Inflammatory macrophage treated with lipopolysaccharide for 4 hours (primary cell): Measurements from ENCODE around the gene USP24.
"Not testable (repeated sequence)": the region's sequence is repeated elsewhere in the genome, so short reads cannot be mapped to it uniquely, and the experiment has no call there.

Source experiments
- DNase-seq: peaks from one replicate; pipeline ENCODE4 v3.0.0-alpha.2; 2020

Gene USP24

GRCh38 chr1:55231745-55232144 is 16.6 kb upstream of the USP24 start:
- DNase-seq: no peak

DNA sequence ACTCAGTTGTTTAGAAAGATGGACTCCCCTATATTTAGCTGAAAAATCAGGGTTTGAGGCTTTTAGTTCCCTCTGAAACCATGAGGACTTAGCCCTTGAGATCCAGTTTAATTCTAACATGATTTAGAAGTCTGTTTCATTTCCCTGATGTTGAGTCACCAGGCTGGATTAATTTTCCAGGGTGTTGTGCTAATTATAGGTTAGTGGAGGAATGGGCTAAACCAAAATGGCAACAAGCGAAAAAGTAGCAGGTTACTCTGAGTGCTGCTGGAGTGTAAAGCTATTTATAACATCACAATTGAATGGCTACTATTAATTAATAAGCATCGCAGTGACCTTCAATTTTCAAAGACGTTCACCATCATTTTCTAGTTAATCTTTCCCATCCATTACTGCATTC is 15.5 kb upstream of the USP24 start:
- DNase-seq: no peak

DNA sequence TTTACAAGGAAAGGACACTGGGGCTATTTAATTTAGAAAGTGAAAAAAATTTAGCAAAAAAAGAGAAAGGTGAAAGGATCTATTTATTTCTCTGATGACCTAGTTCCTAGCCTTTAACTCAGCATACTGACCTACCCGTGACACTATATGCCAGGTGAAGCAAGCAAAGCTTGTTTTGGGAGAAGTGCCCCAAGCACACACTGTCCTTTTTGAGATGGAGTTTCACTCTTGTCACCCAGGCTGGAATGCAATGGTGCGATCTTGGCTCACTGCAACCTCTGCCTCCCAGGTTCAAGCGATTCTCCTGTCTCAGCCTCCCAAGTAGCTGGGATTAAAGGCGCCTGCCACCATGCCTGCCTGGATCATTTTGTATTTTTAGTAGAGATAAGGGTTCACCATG is 14.6 kb upstream of the USP24 start:
- not testable (repeated sequence) for DNase-seq

DNA sequence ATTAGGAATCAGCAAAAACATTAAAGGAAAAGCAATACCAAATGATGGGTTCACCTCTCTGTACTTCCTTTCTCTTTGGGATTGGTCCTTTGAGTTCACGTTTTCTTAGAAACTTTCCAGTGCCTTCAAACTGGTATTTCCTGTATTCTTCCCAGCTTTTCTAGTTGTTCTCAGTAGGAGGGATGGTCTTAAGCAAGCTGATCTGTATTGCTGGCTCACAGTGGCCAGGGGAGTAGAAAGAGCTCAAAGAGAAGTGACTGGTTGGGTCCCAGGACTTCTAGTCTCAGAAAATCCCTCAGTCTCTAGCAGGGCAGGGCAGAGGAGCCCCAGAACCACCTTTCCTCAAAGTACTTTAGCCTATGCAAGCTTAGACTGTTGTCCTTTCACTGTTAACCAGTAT is 10.1 kb upstream of the USP24 start:
- no peak for DNase-seq

GRCh38 chr1:55224729-55225128 is 9.6 kb upstream of the USP24 start:
- no peak for DNase-seq

- no peak for DNase-seq
Measured at GRCh38 chr1:55222152-55222551, 7.0 kb upstream of the USP24 start.

GRCh38 chr1:55217226-55217986 is 2.2 kb upstream of the USP24 start:
- DNase-seq: peak; percentile 70

- no peak for DNase-seq
Measured at GRCh38 chr1:55216096-55216495, 932 bp upstream of the USP24 start.

DNA sequence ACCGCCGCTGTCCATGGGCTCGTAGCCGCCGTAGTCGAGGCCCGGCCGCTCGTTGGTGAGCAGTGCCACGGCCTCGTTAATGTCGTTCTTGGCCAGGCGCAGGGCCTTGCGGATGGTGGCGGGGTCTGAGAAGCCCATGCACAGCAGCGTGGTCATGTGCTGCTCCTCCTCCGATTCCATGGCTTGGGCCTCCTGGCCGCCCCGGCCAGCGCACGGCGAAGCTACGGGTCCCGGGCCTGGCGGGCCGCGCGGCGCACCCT is 300 bp downstream of the USP24 start:
- DNase-seq: no peak

DNA sequence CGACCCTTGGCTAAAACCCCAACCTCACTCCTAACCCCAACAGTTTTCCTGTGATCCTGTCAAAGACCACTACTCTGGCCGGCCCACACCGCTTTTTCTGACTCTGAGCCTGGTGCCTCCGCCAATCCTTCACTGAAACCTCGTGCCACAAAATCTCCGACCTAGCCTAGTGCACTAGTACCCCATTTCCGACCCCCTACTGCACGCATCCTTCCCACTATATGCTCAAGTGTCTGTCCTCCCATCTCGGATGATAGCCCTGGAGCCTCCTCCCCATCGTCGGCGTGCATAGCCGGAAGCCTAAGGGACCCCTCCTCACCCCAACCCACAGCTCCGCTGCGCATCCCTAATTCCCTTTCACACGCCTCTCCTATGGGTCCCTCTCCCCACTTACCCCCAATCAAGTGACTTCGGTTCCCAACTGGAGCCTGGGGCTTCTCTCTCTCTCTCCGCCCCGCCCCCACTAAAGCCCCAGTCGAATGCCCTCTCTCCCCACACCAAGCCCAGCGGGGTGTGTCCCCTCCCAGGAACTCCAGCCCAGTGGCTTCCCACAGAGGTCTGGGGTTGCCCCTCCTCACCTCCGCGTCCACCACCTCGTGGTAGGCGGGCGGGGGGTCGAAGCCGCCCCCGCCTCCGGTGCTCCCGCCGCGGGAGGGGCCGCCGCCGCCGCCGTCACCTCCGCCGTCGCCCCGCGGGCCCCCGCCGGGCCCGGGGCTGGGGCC is 791 bp downstream of the USP24 start:
- no peak for DNase-seq

- no peak for DNase-seq
Measured at GRCh38 chr1:55213885-55214211, 1.3 kb downstream of the USP24 start.

- DNase-seq: no peak
Measured at GRCh38 chr1:55213151-55213884, 1.8 kb downstream of the USP24 start.

DNA sequence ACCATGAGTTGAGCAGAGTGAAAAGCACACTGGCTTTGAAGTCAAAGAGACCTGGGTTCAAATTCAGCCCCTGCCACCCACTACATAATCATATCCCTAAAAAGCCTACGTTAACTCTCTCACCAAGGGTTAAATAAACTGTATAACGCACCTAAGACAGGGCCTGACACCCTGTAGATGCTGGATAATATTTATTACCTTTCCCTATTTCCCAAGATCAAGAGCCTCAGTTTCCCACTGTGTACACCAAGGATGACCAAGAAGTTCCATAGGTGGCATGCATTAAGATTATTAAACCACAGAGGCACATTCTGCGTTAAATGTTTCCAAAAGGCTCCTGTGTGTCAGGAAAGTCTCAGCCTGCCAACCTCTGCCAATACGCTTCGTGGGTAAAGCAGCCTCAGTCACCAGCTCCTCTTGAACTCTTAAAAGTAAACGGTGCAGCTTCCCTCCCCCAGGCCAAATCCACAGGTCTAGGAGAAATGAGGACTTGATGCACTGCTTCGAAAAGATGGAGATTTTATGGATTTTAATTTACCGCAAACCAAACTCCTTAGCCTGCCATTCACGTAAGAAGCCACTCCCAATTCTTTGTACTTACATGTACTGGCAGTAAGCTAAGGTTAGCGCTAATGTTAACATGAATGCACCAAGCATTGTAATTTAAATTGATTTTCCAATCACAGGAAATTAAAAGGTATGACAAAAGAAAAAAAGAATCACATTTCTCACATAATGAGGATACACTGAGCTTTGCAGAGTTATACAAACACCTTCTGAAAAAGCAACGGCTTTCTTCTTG is 2.6 kb downstream of the USP24 start:
- no peak for DNase-seq

- DNase-seq: peak; percentile 36
Measured at GRCh38 chr1:55211863-55212262, 3.3 kb downstream of the USP24 start.

DNA sequence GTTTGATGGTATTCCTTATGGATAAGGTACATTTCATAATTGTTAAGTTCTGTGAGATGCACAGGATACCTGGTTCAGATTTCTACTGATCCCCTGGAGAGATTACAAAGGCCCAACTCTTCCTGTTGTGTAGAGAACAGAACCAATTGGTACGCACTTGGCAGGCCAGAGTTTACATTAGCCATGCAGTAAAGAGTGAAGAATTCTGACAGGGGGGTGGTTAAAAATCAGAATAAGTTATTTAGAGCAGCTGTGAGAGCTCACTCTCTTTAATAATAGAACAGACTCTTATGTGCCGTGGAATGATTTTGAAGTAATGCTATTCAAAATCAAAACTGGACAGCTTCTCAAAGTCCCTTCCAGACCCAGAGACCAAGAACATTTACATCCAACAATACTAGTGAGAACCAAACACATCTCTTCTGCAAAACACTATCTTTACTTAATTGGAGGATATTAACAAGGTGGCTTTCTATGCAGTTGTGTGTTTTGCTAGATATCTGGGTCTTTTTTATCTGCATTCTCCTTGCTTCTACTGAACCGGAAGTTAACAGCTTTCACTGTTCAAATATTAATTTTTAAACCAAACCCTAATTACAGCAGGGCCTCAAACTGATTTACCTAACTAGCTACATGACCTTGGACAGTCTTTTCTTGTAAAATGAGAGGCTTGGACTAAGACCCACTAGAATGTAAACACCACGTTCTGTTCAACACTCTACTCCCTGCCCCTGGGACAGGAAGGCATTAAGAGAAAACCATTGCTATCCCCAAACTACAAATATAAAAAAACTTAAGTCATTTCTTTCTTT is 4.0 kb downstream of the USP24 start:
- no peak for DNase-seq

DNA sequence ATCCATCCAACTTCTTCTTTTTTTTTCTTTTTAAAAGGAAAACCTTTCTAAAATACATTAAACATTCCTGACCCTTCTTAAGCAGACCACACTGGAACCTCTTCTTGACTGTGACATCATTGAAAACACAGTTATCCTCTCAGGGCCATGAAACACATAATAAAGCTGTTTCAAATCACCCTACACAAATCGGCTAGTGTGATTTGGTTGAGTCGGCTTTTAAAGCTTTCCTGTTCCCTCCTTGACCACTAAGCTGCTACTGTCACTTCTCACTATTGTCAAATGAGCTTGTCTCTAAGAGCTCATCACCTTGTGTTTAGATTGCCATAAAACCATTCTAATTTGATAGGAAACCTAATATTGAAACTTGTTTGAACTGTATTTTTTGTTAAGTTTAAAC is 5.9 kb downstream of the USP24 start:
- no peak for DNase-seq

DNA sequence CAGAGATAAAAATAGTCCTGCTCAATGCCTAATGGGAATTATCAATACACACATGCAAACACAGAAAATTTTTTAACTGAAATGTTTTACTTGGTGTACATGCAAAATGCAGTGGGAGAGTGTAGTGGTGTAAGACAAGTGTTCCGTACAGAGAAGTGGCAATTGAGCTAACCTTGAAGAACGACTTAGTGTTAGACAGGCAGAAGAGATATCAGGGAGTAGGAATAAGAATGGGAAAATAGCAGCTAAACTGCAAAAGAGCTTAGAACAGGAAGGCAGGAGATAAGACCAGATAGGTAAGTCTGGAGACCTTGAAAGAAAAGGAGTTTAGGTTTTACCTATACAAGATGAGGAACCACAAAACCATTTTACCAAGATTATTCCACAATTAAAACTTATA is 9.0 kb downstream of the USP24 start:
- DNase-seq: no peak

GRCh38 chr1:55204997-55205396 is 10.2 kb downstream of the USP24 start:
- peak; percentile 66 for DNase-seq

GRCh38 chr1:55203064-55203463 is 12.1 kb downstream of the USP24 start:
- no peak for DNase-seq

- no peak for DNase-seq
Measured at GRCh38 chr1:55200667-55201066, 14.5 kb downstream of the USP24 start.

DNA sequence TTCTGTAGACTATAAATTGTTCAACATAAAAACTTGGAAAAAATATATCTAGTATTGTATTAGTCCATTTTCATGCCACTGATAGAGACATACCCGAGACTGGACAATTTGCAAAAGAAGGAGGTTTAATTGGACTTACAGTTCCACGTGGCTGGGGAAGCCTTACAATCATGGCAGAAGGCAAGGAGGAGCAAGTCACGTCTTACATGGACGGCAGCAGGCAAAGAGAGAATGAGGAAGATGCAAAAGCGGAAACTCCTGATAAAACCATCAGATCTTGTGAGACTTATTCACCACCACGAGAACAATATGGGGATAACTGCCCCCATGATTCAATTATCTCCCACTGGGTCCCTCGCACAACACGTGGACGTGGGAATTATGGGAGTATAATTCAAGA is 15.4 kb downstream of the USP24 start:
- DNase-seq: not testable (repeated sequence)

DNA sequence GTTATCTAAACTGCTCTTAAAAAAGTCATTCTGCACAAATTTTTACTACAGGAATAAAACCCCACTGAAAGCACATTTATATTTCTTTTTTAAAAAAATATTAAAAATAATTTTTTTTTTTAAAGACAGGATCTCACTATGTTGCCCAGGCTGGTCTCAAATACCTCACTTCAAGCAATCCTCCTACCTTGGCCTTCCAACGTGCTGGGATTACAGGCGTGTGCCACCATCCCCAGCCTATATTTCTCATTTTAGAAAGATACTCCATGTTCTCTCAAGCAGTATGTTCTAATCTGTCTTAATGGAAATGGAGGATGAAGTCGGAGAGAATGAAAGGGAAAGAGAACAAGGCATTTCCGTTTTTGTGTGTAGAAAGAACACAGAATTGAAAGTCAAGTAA is 17.1 kb downstream of the USP24 start:
- no peak for DNase-seq

- DNase-seq: no peak
Measured at GRCh38 chr1:55197099-55197498, 18.1 kb downstream of the USP24 start.
